IMR-90 (cell line): ENCODE results near the gene PIM3. TPM values are rescaled to one million over a fixed set of nuclear protein-coding genes. Genes with fewer than 3 reads are reported as not detected.

Source experiments
- ATAC-seq: fragments of 200-7000 bp; cut with Tn5 transposase; 2 replicates; pipeline ENCODE4 v1.9.1; 2020; ENCODE audit warnings: low read depth, mild to moderate bottlenecking, moderate library complexity
- BruUV-seq: library from RNA; stranded (reverse); fragments of 400-500 nt; replicated peaks from 2 replicates; lab custom pipeline; 2021; lab: Mats Ljungman, UMichigan
- CTCF ChIA-PET: fragments of 300-600 bp; formaldehyde crosslinking; extraction: SDS; loops from one replicate; lab custom pipeline; 2021; ENCODE audit warnings: antibody characterized with exemption; lab: Yijun Ruan, JAX
- POLR2A ChIA-PET: fragments of 300-600 bp; sonication (Branson Sonifier 250); formaldehyde crosslinking; loops from one replicate; lab custom pipeline; 2022; ENCODE audit warnings: antibody characterized with exemption; ENCODE audit not compliant: unreplicated experiment; lab: Charles Lee
- DNase-seq: peaks from one replicate; pipeline ENCODE4 v3.0.0; 2013
- H2AFZ ChIP-seq: replicated peaks from 2 replicates; pipeline ENCODE3; 2013; ENCODE audit warnings: low read length, mild to moderate bottlenecking; ENCODE audit not compliant: poor library complexity
- H2AK5ac ChIP-seq: 2 replicates; pipeline ENCODE4 v1.6.1; 2013; ENCODE audit warnings: low read depth, low read length, inconsistent platforms
- H2AK9ac ChIP-seq: replicated peaks from 2 replicates; pipeline ENCODE3; 2013; ENCODE audit warnings: mild to moderate bottlenecking, low read depth, low read length, moderate library complexity; ENCODE audit not compliant: poor library complexity
- H2BK120ac ChIP-seq: 2 replicates; pipeline ENCODE4 v1.6.1; 2013; ENCODE audit warnings: low read depth, low read length, inconsistent platforms
- H2BK15ac ChIP-seq: 3 replicates; pipeline ENCODE4 v1.6.1; 2013; ENCODE audit warnings: low read depth, low read length, inconsistent platforms
- H2BK20ac ChIP-seq: 2 replicates; pipeline ENCODE4 v1.6.1; 2013; ENCODE audit warnings: low read depth, mild to moderate bottlenecking, inconsistent platforms, low read length, moderate library complexity
- H2BK5ac ChIP-seq: 2 replicates; pipeline ENCODE4 v1.6.1; 2013; ENCODE audit warnings: mild to moderate bottlenecking, low read depth, low read length, inconsistent platforms; ENCODE audit not compliant: poor library complexity, severe bottlenecking
- H3K14ac ChIP-seq: replicated peaks from 2 replicates; pipeline ENCODE4 v1.6.1; 2013; ENCODE audit warnings: low read depth, low read length, inconsistent platforms
- H3K18ac ChIP-seq: 2 replicates; pipeline ENCODE4 v1.6.1; 2013; ENCODE audit warnings: low read depth, low read length, control low read depth
- H3K23ac ChIP-seq: 2 replicates; pipeline ENCODE4 v1.6.1; 2013; ENCODE audit warnings: low read depth, low read length, inconsistent platforms
- H3K27ac ChIP-seq: 2 replicates; pipeline ENCODE4 v1.5.1; 2013; ENCODE audit warnings: mild to moderate bottlenecking, control low read depth, low read length; ENCODE audit not compliant: insufficient read depth
- H3K27me3 ChIP-seq: 2 replicates; pipeline ENCODE4 v1.6.1; 2013; ENCODE audit warnings: low read length; ENCODE audit not compliant: control insufficient read depth, insufficient read depth
- H3K36me3 ChIP-seq: 2 replicates; pipeline ENCODE4 v1.6.1; 2013; ENCODE audit warnings: low read length, mixed read lengths; ENCODE audit not compliant: control insufficient read depth, insufficient read depth
- H3K4ac ChIP-seq: 2 replicates; pipeline ENCODE4 v1.6.1; 2013; ENCODE audit warnings: low read depth, low read length, inconsistent platforms
- H3K4me1 ChIP-seq: 2 replicates; pipeline ENCODE4 v1.6.1; 2013; ENCODE audit warnings: low read length, mixed read lengths; ENCODE audit not compliant: control insufficient read depth, insufficient read depth
- H3K4me2 ChIP-seq: 2 replicates; pipeline ENCODE4 v1.6.1; 2013; ENCODE audit warnings: low read depth, mild to moderate bottlenecking, control low read depth, low read length, moderate library complexity
- H3K4me3 ChIP-seq: 2 replicates; pipeline ENCODE4 v1.5.1; 2013; ENCODE audit warnings: low read depth, mild to moderate bottlenecking, control low read depth, low read length, moderate library complexity; ENCODE audit not compliant: insufficient read depth
- H3K56ac ChIP-seq: 2 replicates; pipeline ENCODE4 v1.6.1; 2013; ENCODE audit warnings: low read length, inconsistent platforms; ENCODE audit not compliant: insufficient read depth; ENCODE audit errors: extremely low read depth
- H3K79me1 ChIP-seq, 2 experiments: 2 replicates each; pipeline ENCODE4 v1.6.1; 2013; ENCODE audit warnings: low read length in 2 of 2, inconsistent platforms in 1 of 2, low read depth in 1 of 2
- H3K9ac ChIP-seq: 2 replicates; pipeline ENCODE4 v1.6.1; 2013; ENCODE audit warnings: low read depth, low read length, control low read depth
- H3K9me1 ChIP-seq: 2 replicates; pipeline ENCODE4 v1.6.1; 2013; ENCODE audit warnings: low read length, inconsistent platforms; ENCODE audit not compliant: insufficient read depth
- H3K9me3 ChIP-seq: 2 replicates; pipeline ENCODE4 v1.6.1; 2013; ENCODE audit warnings: low read length; ENCODE audit not compliant: control insufficient read depth, insufficient read depth
- H4K20me1 ChIP-seq: 2 replicates; pipeline ENCODE4 v1.6.1; 2013; ENCODE audit warnings: low read length, inconsistent platforms; ENCODE audit not compliant: insufficient read depth
- H4K5ac ChIP-seq: 2 replicates; pipeline ENCODE4 v1.6.1; 2013; ENCODE audit warnings: mild to moderate bottlenecking, low read depth, low read length, control low read depth
- H4K8ac ChIP-seq, 2 experiments: 2 replicates each; pipeline ENCODE4 v1.6.1; 2013; ENCODE audit warnings: low read depth in 2 of 2, low read length in 2 of 2, control low read depth in 1 of 2, inconsistent platforms in 1 of 2
- H4K91ac ChIP-seq: 2 replicates; pipeline ENCODE4 v1.6.1; 2013; ENCODE audit warnings: low read depth, low read length, inconsistent platforms; ENCODE audit not compliant: insufficient read depth
- BHLHE40 ChIP-seq: fragments of 150-350 bp; IDR thresholded peaks from 2 replicates; pipeline ENCODE4 v1.6.1; 2016; ENCODE audit warnings: mild to moderate bottlenecking, low read depth, low read length
- CEBPB ChIP-seq: IDR thresholded peaks from 2 replicates; pipeline ENCODE4 v1.6.1; 2012; ENCODE audit warnings: low read depth, low read length, improper control_type of control experiment
- CHD1 ChIP-seq: IDR thresholded peaks from 2 replicates; pipeline ENCODE4 v1.6.1; 2012; ENCODE audit warnings: low read depth, low read length, improper control_type of control experiment
- CTCF ChIP-seq: conservative IDR thresholded peaks from 2 replicates; pipeline ENCODE4 v1.5.1; 2012; ENCODE audit warnings: mild to moderate bottlenecking, low read depth, low read length, improper control_type of control experiment
- ELK1 ChIP-seq: fragments of 150-350 bp; IDR thresholded peaks from 2 replicates; pipeline ENCODE4 v1.6.1; 2016; ENCODE audit warnings: low read depth, mild to moderate bottlenecking, low read length, moderate library complexity, borderline replicate concordance
- FOS ChIP-seq: fragments of 150-350 bp; IDR thresholded peaks from 2 replicates; pipeline ENCODE4 v1.6.1; 2016; ENCODE audit warnings: low read depth, low read length
- MAFK ChIP-seq: IDR thresholded peaks from 2 replicates; pipeline ENCODE4 v1.6.1; 2012; ENCODE audit warnings: low read depth, low read length, improper control_type of control experiment
- MAZ ChIP-seq: IDR thresholded peaks from 2 replicates; pipeline ENCODE4 v1.6.1; 2012; ENCODE audit warnings: low read depth, mild to moderate bottlenecking, low read length, improper control_type of control experiment, moderate library complexity, borderline replicate concordance
- MXI1 ChIP-seq: IDR thresholded peaks from 2 replicates; pipeline ENCODE4 v1.6.1; 2012; ENCODE audit warnings: low read depth, mild to moderate bottlenecking, low read length, moderate library complexity, borderline replicate concordance
- NFE2L2 ChIP-seq: fragments of 150-350 bp; IDR thresholded peaks from 2 replicates; pipeline ENCODE4 v1.6.1; 2016; ENCODE audit warnings: low read depth, mild to moderate bottlenecking, low read length
- POLR2A ChIP-seq: IDR thresholded peaks from 2 replicates; pipeline ENCODE4 v1.6.1; 2012; ENCODE audit warnings: mild to moderate bottlenecking, low read depth, low read length
- RAD21 ChIP-seq: IDR thresholded peaks from 2 replicates; pipeline ENCODE4 v1.6.1; 2012; ENCODE audit warnings: low read length, improper control_type of control experiment
- RCOR1 ChIP-seq: IDR thresholded peaks from 2 replicates; pipeline ENCODE4 v1.6.1; 2012; ENCODE audit warnings: mild to moderate bottlenecking, low read length, improper control_type of control experiment; ENCODE audit not compliant: insufficient replicate concordance
- RFX5 ChIP-seq: IDR thresholded peaks from 2 replicates; pipeline ENCODE4 v1.8.0; 2012; ENCODE audit warnings: low read depth, mild to moderate bottlenecking, low read length, moderate library complexity
- SMC3 ChIP-seq: fragments of 150-350 bp; IDR thresholded peaks from 2 replicates; pipeline ENCODE4 v1.6.1; 2016; ENCODE audit warnings: low read depth, mild to moderate bottlenecking, antibody characterized with exemption, low read length, moderate library complexity
- WGBS, 2 experiments: methylation state at CpG; one replicate each; pipeline versions ENCODE4 v1.1.5 to v1.1.7; 2013; ENCODE audit warnings: missing lambda C conversion rate in 2 of 2; ENCODE audit not compliant: insufficient read length in 1 of 2; ENCODE audit errors: extremely low coverage in 2 of 2; 5-methylcytosine and 5-hydroxymethylcytosine counted together
- dilution Hi-C: fragments of 300-500 bp; cut with HindIII; formaldehyde crosslinking; loops from one replicate; pipeline ENCODE4 v1.14.3; 2018; ENCODE audit warnings: low sequenced_read_pairs; ENCODE audit not compliant: unreplicated experiment
- in situ Hi-C: fragments of 300-500 bp; cut with MboI; formaldehyde crosslinking; loops from 3 replicates; pipeline ENCODE4 v1.14.3; 2019; ENCODE audit warnings: low sequenced_read_pairs, inconsistent platforms, mixed read lengths
- intact Hi-C: fragments of 100-400 bp; cut with micrococcal nuclease; formaldehyde crosslinking; loops from 2 replicates; pipeline ENCODE4 v1.10.0; 2022
- polyA plus RNA-seq, 3 experiments: library from polyadenylated mRNA; depleted of rRNA; stranded (reverse); fragments of >200 nt; gene quantifications; 2 replicates each; pipeline ENCODE4 v1.2.3, GENCODE V29; 2012; ENCODE audit warnings: low replicate concordance in 1 of 3
- total RNA-seq: library from RNA; depleted of rRNA; stranded (reverse); fragments of >200 nt; gene quantifications from 2 replicates; pipeline ENCODE4 v1.2.3, GENCODE V29; 2012

PIM3 gene
- total and polyA plus RNA-seq, 2 of the 4 experiments (the other 2 are of a cell fraction), result 8.6 to 24.7 TPM

GRCh38 chr22:49933236-49934159 is 27.1 kb upstream of the PIM3 start:
- no peak overlapping the region; the same call in 1 of the 2 replicates for H3K18ac ChIP-seq
- peaks cover 0 to 3% of the 10 kb centered on the region in 2 experiments; a peak in 1 of 4 replicates for H3K79me1 ChIP-seq
- CTCF ChIA-PET, result no interaction called here
- no peak overlapping the region for H3K14ac ChIP-seq
- H3K56ac ChIP-seq, result no peak overlapping the region
- peak overlapping the region; percentile 72 for H2BK5ac ChIP-seq
- peaks cover 15% of the 10 kb centered on the region for H3K4me1 ChIP-seq
- POLR2A ChIA-PET, result no interaction called here
- H2AFZ ChIP-seq, result peak overlapping the region; percentile 51
- peak overlapping the region; percentile 94 for H3K4ac ChIP-seq
- H2AK9ac ChIP-seq, result peak overlapping the region; percentile 99
- in situ Hi-C loops (loop anchor here (5.0 kb wide), 2 partner anchors 99 to 279 kb away; no protein-coding TSS in a partner anchor), intact Hi-C loops (no loop called here), dilution Hi-C loops (no loop called here)
- no peaks in the 10 kb centered on the region for H3K9me1 ChIP-seq
- no peak overlapping the region for H3K4me3 ChIP-seq
- no peak overlapping the region for H3K27ac ChIP-seq
- H2BK15ac ChIP-seq, result 0 out of 3 replicates have a peak overlapping the region, but pooled peaks have one; percentile 78
- H2BK120ac ChIP-seq, result peak overlapping the region; percentile 91
- no TSS peak for BruUV-seq
- H2AK5ac ChIP-seq, result peak overlapping the region; percentile 98
- H3K23ac ChIP-seq, result no peak overlapping the region; the same call in 1 of the 2 replicates
- no peaks in the 10 kb centered on the region for H3K36me3 ChIP-seq
- H4K91ac ChIP-seq, result 0 out of 2 replicates have a peak overlapping the region, but pooled peaks have one; percentile 85
- no peak for ATAC-seq
- H4K20me1 ChIP-seq, result no peaks in the 10 kb centered on the region
- peak overlapping the region in 1 of 2 experiments; percentile 35; a peak in 1 of 4 replicates for H4K8ac ChIP-seq
- 86% methylated on average over 19 of the region's 27 CpGs; no CpG with 5 or more reads in 1 of the 2 experiments for WGBS, 2 experiments
- H3K9ac ChIP-seq, result no peak overlapping the region
- H2BK20ac ChIP-seq, result peak overlapping the region; percentile 35; the same call in 1 of the 2 replicates
- H4K5ac ChIP-seq, result no peak overlapping the region
- H3K9me3 ChIP-seq, result no peaks in the 10 kb centered on the region
- no peak overlapping the region; the same call in 1 of the 2 replicates for H3K4me2 ChIP-seq
- DNase-seq, result no peak
- H3K27me3 ChIP-seq, result no peaks in the 10 kb centered on the region
- TF ChIP-seq MXI1, result no peak
- no peak for TF ChIP-seq ELK1
- no peak for TF ChIP-seq RAD21
- no peak for TF ChIP-seq FOS
- TF ChIP-seq NFE2L2, result no peak
- no peak for TF ChIP-seq POLR2A
- no peak for TF ChIP-seq MAFK
- TF ChIP-seq CEBPB, result no peak
- TF ChIP-seq MAZ, result no peak
- TF ChIP-seq RFX5, result no peak
- no peak for TF ChIP-seq CTCF
- TF ChIP-seq SMC3, result no peak
- no peak for TF ChIP-seq BHLHE40
- TF ChIP-seq CHD1, result no peak
- TF ChIP-seq RCOR1, result no peak
